ENCODE data around the gene UBE3B. TPM values are rescaled to one million over a fixed set of nuclear protein-coding genes. Genes with fewer than 3 reads are reported as not detected.

UBE3B gene
- total and polyA plus RNA-seq, 5 donors from 2014 or later, result 16.8 to 38.2 (median 22.2) TPM

- H3K27ac Mint-ChIP-seq, result peak overlapping the region in 1 of 3 donors; percentile 21
Measured at GRCh38 chr12:109444259-109444658, 33.2 kb upstream of the UBE3B start.

GRCh38 chr12:109445191-109445609 lies 32.2 kb upstream of the UBE3B start:
- Mint-ChIP-seq H3K9me3 (no peaks in the 10 kb centered on the region), H3K36me3 (peaks cover 22% of the 10 kb centered on the region), H3K27ac (peak overlapping the region in 1 of 3 donors; percentile 16), H3K4me3 (no peak overlapping the region), H3K4me1 (peaks cover 0 to 3% (median 0%) of the 10 kb centered on the region in 4 donors), H3K27me3 (no peaks in the 10 kb centered on the region)
- Histone ChIP-seq H3K36me3 (ENCODE audit: control insufficient read depth, insufficient read depth, low read length) (peaks cover 36% of the 10 kb centered on the region), H3K4me1 (ENCODE audit: control insufficient read depth, insufficient read depth, low read length, poor library complexity, severe bottlenecking) (no peaks in the 10 kb centered on the region), H3K27me3 (ENCODE audit: control insufficient read depth, insufficient read depth, low read length) (no peaks in the 10 kb centered on the region), H3K9me3 (ENCODE audit: control insufficient read depth in 2 of 2, low read length in 2 of 2) (no peaks in the 10 kb centered on the region), H3K27ac (ENCODE audit: insufficient read depth, low read length, poor library complexity, severe bottlenecking) (no peak overlapping the region), H3K4me3 (ENCODE audit: low read depth, low read length) (no peak overlapping the region)
- no peak for DNase-seq
- no peak for ATAC-seq (ENCODE audit: low read depth in 2 of 2)

More at GRCh38 chr12:109444259-109444658, 33.2 kb upstream of the UBE3B start:
- Histone ChIP-seq H3K27ac (ENCODE audit: insufficient read depth, low read length, poor library complexity, severe bottlenecking) (no peak overlapping the region), H3K4me3 (ENCODE audit: low read depth, low read length) (no peak overlapping the region), H3K27me3 (ENCODE audit: control insufficient read depth, insufficient read depth, low read length) (no peaks in the 10 kb centered on the region), H3K4me1 (ENCODE audit: control insufficient read depth, insufficient read depth, low read length, poor library complexity, severe bottlenecking) (no peaks in the 10 kb centered on the region), H3K9me3 (ENCODE audit: control insufficient read depth in 2 of 2, low read length in 2 of 2) (no peaks in the 10 kb centered on the region), H3K36me3 (ENCODE audit: control insufficient read depth, insufficient read depth, low read length) (peaks cover 27% of the 10 kb centered on the region)
- no peak overlapping the region for H3K4me3 Mint-ChIP-seq
- no peaks in the 10 kb centered on the region for H3K27me3 Mint-ChIP-seq
- ATAC-seq (ENCODE audit: low read depth in 2 of 2) (no peak), DNase-seq (no peak)
- peaks cover 0 to 3% (median 0%) of the 10 kb centered on the region in 4 donors for H3K4me1 Mint-ChIP-seq
- peaks cover 16% of the 10 kb centered on the region for H3K36me3 Mint-ChIP-seq
- H3K9me3 Mint-ChIP-seq, result no peaks in the 10 kb centered on the region

GRCh38 chr12:109446869-109447268 lies 30.6 kb upstream of the UBE3B start:
- no peak overlapping the region for H3K4me3 ChIP-seq (ENCODE audit: low read depth, low read length)
- H3K4me1 ChIP-seq (ENCODE audit: control insufficient read depth, insufficient read depth, low read length, poor library complexity, severe bottlenecking), result no peaks in the 10 kb centered on the region
- peaks cover 52% of the 10 kb centered on the region for H3K36me3 ChIP-seq (ENCODE audit: control insufficient read depth, insufficient read depth, low read length)
- DNase-seq (no peak), ATAC-seq (ENCODE audit: low read depth in 2 of 2) (no peak)
- H3K27ac ChIP-seq (ENCODE audit: insufficient read depth, low read length, poor library complexity, severe bottlenecking), result no peak overlapping the region
- no peaks in the 10 kb centered on the region for H3K9me3 ChIP-seq (ENCODE audit: control insufficient read depth in 2 of 2, low read length in 2 of 2)
- Mint-ChIP-seq H3K4me1 (peaks cover 0 to 7% (median under 1%) of the 10 kb centered on the region in 4 donors), H3K27ac (no peak overlapping the region), H3K4me3 (no peak overlapping the region), H3K36me3 (peaks cover 34% of the 10 kb centered on the region), H3K9me3 (no peaks in the 10 kb centered on the region), H3K27me3 (no peaks in the 10 kb centered on the region)
- no peaks in the 10 kb centered on the region for H3K27me3 ChIP-seq (ENCODE audit: control insufficient read depth, insufficient read depth, low read length)

GRCh38 chr12:109447482-109447881 lies 30.0 kb upstream of the UBE3B start:
- peaks cover 0 to 6% (median under 1%) of the 10 kb centered on the region in 4 donors for H3K4me1 Mint-ChIP-seq
- H3K9me3 Mint-ChIP-seq, result no peaks in the 10 kb centered on the region
- DNase-seq, result no peak
- Histone ChIP-seq H3K27me3 (ENCODE audit: control insufficient read depth, insufficient read depth, low read length) (no peaks in the 10 kb centered on the region), H3K4me1 (ENCODE audit: control insufficient read depth, insufficient read depth, low read length, poor library complexity, severe bottlenecking) (no peaks in the 10 kb centered on the region), H3K4me3 (ENCODE audit: low read depth, low read length) (no peak overlapping the region), H3K27ac (ENCODE audit: insufficient read depth, low read length, poor library complexity, severe bottlenecking) (no peak overlapping the region), H3K9me3 (ENCODE audit: control insufficient read depth in 2 of 2, low read length in 2 of 2) (no peaks in the 10 kb centered on the region), H3K36me3 (ENCODE audit: control insufficient read depth, insufficient read depth, low read length) (peaks cover 57% of the 10 kb centered on the region)
- no peak overlapping the region for H3K27ac Mint-ChIP-seq
- H3K27me3 Mint-ChIP-seq, result no peaks in the 10 kb centered on the region
- peaks cover 37% of the 10 kb centered on the region for H3K36me3 Mint-ChIP-seq
- ATAC-seq (ENCODE audit: low read depth in 2 of 2), result no peak
- no peak overlapping the region for H3K4me3 Mint-ChIP-seq

GRCh38 chr12:109448272-109448671 lies 29.2 kb upstream of the UBE3B start:
- Mint-ChIP-seq H3K9me3 (no peaks in the 10 kb centered on the region), H3K4me3 (no peak overlapping the region), H3K36me3 (peaks cover 37% of the 10 kb centered on the region), H3K27ac (no peak overlapping the region), H3K4me1 (peaks cover 0 to 5% (median under 1%) of the 10 kb centered on the region in 4 donors), H3K27me3 (no peaks in the 10 kb centered on the region)
- peaks cover 65% of the 10 kb centered on the region for H3K36me3 ChIP-seq (ENCODE audit: control insufficient read depth, insufficient read depth, low read length)
- no peak overlapping the region for H3K4me3 ChIP-seq (ENCODE audit: low read depth, low read length)
- no peaks in the 10 kb centered on the region for H3K9me3 ChIP-seq (ENCODE audit: control insufficient read depth in 2 of 2, low read length in 2 of 2)
- DNase-seq, result no peak
- no peak overlapping the region for H3K27ac ChIP-seq (ENCODE audit: insufficient read depth, low read length, poor library complexity, severe bottlenecking)
- no peak for ATAC-seq (ENCODE audit: low read depth in 2 of 2)
- H3K4me1 ChIP-seq (ENCODE audit: control insufficient read depth, insufficient read depth, low read length, poor library complexity, severe bottlenecking), result no peaks in the 10 kb centered on the region
- H3K27me3 ChIP-seq (ENCODE audit: control insufficient read depth, insufficient read depth, low read length), result no peaks in the 10 kb centered on the region

- H3K4me1 ChIP-seq (ENCODE audit: control insufficient read depth, insufficient read depth, low read length, poor library complexity, severe bottlenecking), result no peaks in the 10 kb centered on the region
- H3K27ac Mint-ChIP-seq, result no peak overlapping the region
Measured at GRCh38 chr12:109448707-109449390, 28.6 kb upstream of the UBE3B start.

GRCh38 chr12:109449845-109450532 lies 27.4 kb upstream of the UBE3B start:
- no peaks in the 10 kb centered on the region for H3K27me3 ChIP-seq (ENCODE audit: control insufficient read depth, insufficient read depth, low read length)
- Mint-ChIP-seq H3K4me1 (peaks cover 0 to 5% (median under 1%) of the 10 kb centered on the region in 4 donors), H3K4me3 (peak overlapping the region in 1 of 4 donors; percentile 54), H3K36me3 (peaks cover 44% of the 10 kb centered on the region), H3K27ac (no peak overlapping the region), H3K27me3 (no peaks in the 10 kb centered on the region), H3K9me3 (no peaks in the 10 kb centered on the region)
- ATAC-seq (ENCODE audit: low read depth in 2 of 2), result no peak
- no peaks in the 10 kb centered on the region for H3K4me1 ChIP-seq (ENCODE audit: control insufficient read depth, insufficient read depth, low read length, poor library complexity, severe bottlenecking)
- H3K4me3 ChIP-seq (ENCODE audit: low read depth, low read length), result no peak overlapping the region
- H3K36me3 ChIP-seq (ENCODE audit: control insufficient read depth, insufficient read depth, low read length), result peaks cover 80% of the 10 kb centered on the region
- no peak overlapping the region for H3K27ac ChIP-seq (ENCODE audit: insufficient read depth, low read length, poor library complexity, severe bottlenecking)
- H3K9me3 ChIP-seq (ENCODE audit: control insufficient read depth in 2 of 2, low read length in 2 of 2), result no peaks in the 10 kb centered on the region
- peak in 1 of 3 donors; percentile 38 for DNase-seq

More at GRCh38 chr12:109448707-109449390, 28.6 kb upstream of the UBE3B start:
- Mint-ChIP-seq H3K4me3 (no peak overlapping the region), H3K36me3 (peaks cover 37% of the 10 kb centered on the region), H3K9me3 (no peaks in the 10 kb centered on the region), H3K4me1 (peaks cover 0 to 5% (median under 1%) of the 10 kb centered on the region in 4 donors), H3K27me3 (no peaks in the 10 kb centered on the region)
- no peak for ATAC-seq (ENCODE audit: low read depth in 2 of 2)
- no peak overlapping the region for H3K4me3 ChIP-seq (ENCODE audit: low read depth, low read length)
- peaks cover 71% of the 10 kb centered on the region for H3K36me3 ChIP-seq (ENCODE audit: control insufficient read depth, insufficient read depth, low read length)
- H3K27me3 ChIP-seq (ENCODE audit: control insufficient read depth, insufficient read depth, low read length), result no peaks in the 10 kb centered on the region
- no peak overlapping the region for H3K27ac ChIP-seq (ENCODE audit: insufficient read depth, low read length, poor library complexity, severe bottlenecking)
- DNase-seq, result no peak
- H3K9me3 ChIP-seq (ENCODE audit: control insufficient read depth in 2 of 2, low read length in 2 of 2), result no peaks in the 10 kb centered on the region
